ENCODE data around the gene FGFBP3. TPM values are rescaled to one million over a fixed set of nuclear protein-coding genes. Genes with fewer than 3 reads are reported as not detected.

Gene FGFBP3, protein sequence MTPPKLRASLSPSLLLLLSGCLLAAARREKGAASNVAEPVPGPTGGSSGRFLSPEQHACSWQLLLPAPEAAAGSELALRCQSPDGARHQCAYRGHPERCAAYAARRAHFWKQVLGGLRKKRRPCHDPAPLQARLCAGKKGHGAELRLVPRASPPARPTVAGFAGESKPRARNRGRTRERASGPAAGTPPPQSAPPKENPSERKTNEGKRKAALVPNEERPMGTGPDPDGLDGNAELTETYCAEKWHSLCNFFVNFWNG
- total RNA-seq: 1 to 10 TPM; 1.0 to 1.6 (median 1.3) TPM

DNA sequence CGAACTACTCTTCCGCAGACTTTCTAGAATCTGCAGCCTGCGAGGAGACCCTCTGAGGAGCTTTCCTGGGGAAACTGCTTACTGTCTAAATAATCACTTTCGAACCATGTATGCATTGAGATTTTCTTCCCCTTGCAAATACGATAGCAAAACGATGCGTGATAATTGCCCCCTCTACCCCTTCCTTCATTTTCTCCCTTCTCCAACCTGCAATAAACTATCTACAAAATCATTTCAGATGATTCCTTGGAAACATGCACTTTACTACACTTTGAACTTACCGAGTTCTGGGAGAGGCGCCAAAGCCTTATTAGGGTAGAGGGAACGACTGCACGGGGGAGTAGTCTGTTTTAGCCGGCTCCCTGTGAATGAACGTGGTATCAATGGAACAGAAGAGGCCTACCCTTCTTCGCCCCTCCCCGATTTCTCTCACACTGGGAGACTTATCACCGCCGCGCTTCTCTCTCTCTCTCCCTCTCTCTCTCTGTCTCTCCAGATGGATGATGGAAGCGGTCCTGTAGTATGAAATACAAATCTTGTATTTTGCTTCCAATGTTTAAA, at the start of gene FGFBP3:
TSS of gene FGFBP3 (minus strand) at position 370 of the 561 bp plus-strand sequence. CDS start 517 bp downstream, outside the sequence.
- no peak for TF ChIP-seq POLR2AphosphoS5 (IDR thresholded peaks at IDR 0.05)
- no peak for TF ChIP-seq POLR2A (IDR thresholded peaks at IDR 0.05)
- TF ChIP-seq, protein P1, sequence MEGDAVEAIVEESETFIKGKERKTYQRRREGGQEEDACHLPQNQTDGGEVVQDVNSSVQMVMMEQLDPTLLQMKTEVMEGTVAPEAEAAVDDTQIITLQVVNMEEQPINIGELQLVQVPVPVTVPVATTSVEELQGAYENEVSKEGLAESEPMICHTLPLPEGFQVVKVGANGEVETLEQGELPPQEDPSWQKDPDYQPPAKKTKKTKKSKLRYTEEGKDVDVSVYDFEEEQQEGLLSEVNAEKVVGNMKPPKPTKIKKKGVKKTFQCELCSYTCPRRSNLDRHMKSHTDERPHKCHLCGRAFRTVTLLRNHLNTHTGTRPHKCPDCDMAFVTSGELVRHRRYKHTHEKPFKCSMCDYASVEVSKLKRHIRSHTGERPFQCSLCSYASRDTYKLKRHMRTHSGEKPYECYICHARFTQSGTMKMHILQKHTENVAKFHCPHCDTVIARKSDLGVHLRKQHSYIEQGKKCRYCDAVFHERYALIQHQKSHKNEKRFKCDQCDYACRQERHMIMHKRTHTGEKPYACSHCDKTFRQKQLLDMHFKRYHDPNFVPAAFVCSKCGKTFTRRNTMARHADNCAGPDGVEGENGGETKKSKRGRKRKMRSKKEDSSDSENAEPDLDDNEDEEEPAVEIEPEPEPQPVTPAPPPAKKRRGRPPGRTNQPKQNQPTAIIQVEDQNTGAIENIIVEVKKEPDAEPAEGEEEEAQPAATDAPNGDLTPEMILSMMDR (IDR thresholded peaks at IDR 0.05): no peak
- TF ChIP-seq EP300 (IDR thresholded peaks at IDR 0.05): no peak
- peak within 1 kb of the TSS; percentile 58 to 74 (median 70) for H3K27ac ChIP-seq
- H3K9me3 ChIP-seq: no peaks in the 10 kb centered on the region
- WGBS, 2 donors: 0 to 1% methylated on average over 19 of the region's 19 CpGs
- DNase-seq: no peak
- ATAC-seq (ENCODE audit: low FRiP score in 2 of 2): peak in 1 of 2 donors; percentile 70
- peaks cover 8 to 20% (median 15%) of the 10 kb centered on the region in 4 donors for H3K4me1 ChIP-seq
- no peaks in the 10 kb centered on the region for H3K27me3 ChIP-seq
- H3K36me3 ChIP-seq: no peaks in the 10 kb centered on the region
- peak within 1 kb of the TSS; percentile 62 to 94 (median 78) for H3K4me3 ChIP-seq

DNA sequence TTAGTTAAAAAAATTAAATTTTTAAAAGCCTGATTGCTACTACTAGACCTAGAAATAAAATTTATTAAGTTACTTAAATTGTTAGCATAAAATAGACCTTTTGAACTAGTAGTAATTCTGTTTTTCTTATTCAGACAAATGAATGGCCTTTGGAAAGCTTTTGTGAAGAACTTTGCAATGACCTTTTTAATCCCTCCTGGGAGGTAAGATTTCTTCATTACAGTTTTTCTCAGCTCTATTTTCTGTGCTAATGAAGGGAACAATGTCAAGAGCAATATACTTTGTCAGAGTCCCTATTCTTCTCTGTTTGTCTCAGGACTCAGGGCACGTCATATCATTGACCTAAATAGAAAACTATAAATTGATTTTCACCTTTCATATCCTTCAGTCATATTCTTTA, 47.8 kb upstream of the FGFBP3 start:
- no peaks in the 10 kb centered on the region for H3K27me3 ChIP-seq
- H3K27ac ChIP-seq: no peak overlapping the region
- ATAC-seq (ENCODE audit: low FRiP score in 2 of 2) (no peak), DNase-seq (no peak)
- peaks cover 21 to 99% (median 59%) of the 10 kb centered on the region in 4 donors for H3K36me3 ChIP-seq
- H3K9me3 ChIP-seq: no peaks in the 10 kb centered on the region
- TF ChIP-seq POLR2AphosphoS5 (IDR thresholded peaks at IDR 0.05) (no peak), POLR2A (IDR thresholded peaks at IDR 0.05) (no peak), EP300 (IDR thresholded peaks at IDR 0.05) (no peak)
- TF ChIP-seq, protein P1 (IDR thresholded peaks at IDR 0.05): no peak
- H3K4me1 ChIP-seq: no peaks in the 10 kb centered on the region
- 90 to 97% methylated on average over 1 of the region's 1 CpG for WGBS, 2 donors
- H3K4me3 ChIP-seq: no peak overlapping the region

DNA sequence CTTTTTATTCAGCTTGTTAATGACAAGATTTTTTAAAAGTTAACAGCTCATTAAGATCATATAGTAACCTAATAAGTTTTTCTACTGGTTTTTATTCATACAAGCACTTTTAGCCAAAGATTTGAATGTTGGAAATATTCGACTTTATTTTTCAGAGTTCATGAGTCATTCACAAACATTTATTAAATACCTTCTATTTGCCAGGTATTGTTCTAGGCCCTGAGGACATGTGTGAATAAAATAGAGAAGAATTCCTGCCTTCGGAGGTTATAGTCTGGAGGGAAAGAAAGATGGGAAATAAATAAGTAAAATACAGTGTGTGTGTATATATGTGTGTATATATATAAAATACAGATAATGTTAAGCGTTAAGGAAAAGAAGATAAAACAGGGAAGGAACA, 45.8 kb upstream of the FGFBP3 start:
- H3K4me1 ChIP-seq: no peaks in the 10 kb centered on the region
- no peaks in the 10 kb centered on the region for H3K9me3 ChIP-seq
- TF ChIP-seq EP300 (IDR thresholded peaks at IDR 0.05) (no peak), POLR2AphosphoS5 (IDR thresholded peaks at IDR 0.05) (no peak), POLR2A (IDR thresholded peaks at IDR 0.05) (no peak)
- TF ChIP-seq, protein P1 (IDR thresholded peaks at IDR 0.05): no peak
- H3K27ac ChIP-seq: no peak overlapping the region
- no peak for DNase-seq
- H3K4me3 ChIP-seq: no peak overlapping the region
- H3K27me3 ChIP-seq: no peaks in the 10 kb centered on the region
- ATAC-seq (ENCODE audit: low FRiP score in 2 of 2): no peak
- WGBS, 2 donors: 91 to 93% methylated on average over 3 of the region's 3 CpGs
- H3K36me3 ChIP-seq: peaks cover 22 to 87% (median 58%) of the 10 kb centered on the region in 4 donors

DNA sequence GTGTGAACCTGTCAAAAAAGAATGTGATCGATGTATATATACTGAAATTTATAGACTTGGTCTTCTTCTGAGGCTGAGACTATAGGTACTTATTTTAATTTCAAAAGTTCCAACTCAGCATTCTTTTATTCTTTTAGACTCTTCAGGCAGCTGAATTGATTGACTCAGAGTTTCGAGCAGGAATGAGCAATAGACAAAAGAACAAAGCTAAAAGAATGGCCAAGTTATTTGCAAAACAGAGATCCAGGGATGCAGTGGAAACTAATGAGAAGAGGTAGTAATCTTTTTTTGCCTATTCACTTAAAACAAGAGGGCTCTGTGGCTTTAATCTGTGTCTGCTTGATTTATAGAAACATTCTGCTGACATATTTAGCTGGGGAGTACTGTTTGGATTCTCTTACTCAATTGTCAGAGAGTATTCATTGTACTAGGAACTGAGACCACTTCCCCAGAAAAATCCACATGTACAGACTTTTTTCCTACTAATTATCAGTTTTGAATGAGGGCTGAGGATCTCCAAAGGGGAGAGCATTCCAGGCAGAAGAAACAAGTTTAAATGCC, 44.4 kb upstream of the FGFBP3 start:
- Histone ChIP-seq H3K27ac (no peak overlapping the region), H3K27me3 (no peaks in the 10 kb centered on the region), H3K4me1 (no peaks in the 10 kb centered on the region), H3K9me3 (no peaks in the 10 kb centered on the region), H3K36me3 (peaks cover 16 to 77% (median 51%) of the 10 kb centered on the region in 4 donors), H3K4me3 (no peak overlapping the region)
- TF ChIP-seq EP300 (IDR thresholded peaks at IDR 0.05) (no peak), POLR2AphosphoS5 (IDR thresholded peaks at IDR 0.05) (no peak), POLR2A (IDR thresholded peaks at IDR 0.05) (no peak)
- TF ChIP-seq, protein P1 (IDR thresholded peaks at IDR 0.05): no peak
- ATAC-seq (ENCODE audit: low FRiP score in 2 of 2) (no peak), DNase-seq (no peak)
- 91 to 96% methylated on average over 2 of the region's 2 CpGs for whole genome bisulfite sequencing, 2 donors
